GM10266 (cell line): ENCODE results near the gene LTO1.
A peak's percentile ranks its signal among the peaks of the same experiment; 100 is the strongest.

Experiments
- DNase-seq: peaks from one replicate; pipeline ENCODE4 v3.0.0; 2012; ENCODE audit errors: extremely low spot score
- CTCF ChIP-seq: IDR thresholded peaks from 2 replicates; pipeline ENCODE4 v1.5.1; 2012; ENCODE audit warnings: mild to moderate bottlenecking, low read depth; ENCODE audit not compliant: control insufficient read depth, insufficient read depth; ENCODE audit errors: missing control alignments

LTO1 gene

GRCh38 chr11:69647761-69648497 is 27.2 kb downstream of the LTO1 start:
- peak; percentile 64 for DNase-seq
- no peak for TF ChIP-seq CTCF

GRCh38 chr11:69647390-69647748 is 27.8 kb downstream of the LTO1 start:
- DNase-seq, result no peak
- no peak for TF ChIP-seq CTCF

GRCh38 chr11:69646493-69647389 is 28.4 kb downstream of the LTO1 start:
- no peak for TF ChIP-seq CTCF
- DNase-seq, result no peak

GRCh38 chr11:69645801-69646492 is 29.2 kb downstream of the LTO1 start:
- DNase-seq, result no peak
- TF ChIP-seq CTCF, result no peak

GRCh38 chr11:69644962-69645675 is 30.0 kb downstream of the LTO1 start:
- TF ChIP-seq CTCF, result no peak
- no peak for DNase-seq

GRCh38 chr11:69644071-69644961 is 30.8 kb downstream of the LTO1 start:
- no peak for TF ChIP-seq CTCF
- DNase-seq, result no peak
